HG03439 (cell line): ENCODE measurements around the gene CATSPERE.
"Not testable (repeated sequence)": the region's sequence is repeated elsewhere in the genome, so short reads cannot be mapped to it uniquely, and the experiment has no call there.

ENCODE experiments used
- ATAC-seq: cut with Tn5 transposase; IDR thresholded peaks from one replicate; pipeline ENCODE4 v1.9.1; 2021; ENCODE audit warnings: mild to moderate bottlenecking, moderate library complexity; ENCODE audit not compliant: unreplicated experiment

Gene CATSPERE

GRCh38 chr1:244660595-244660994 is 199.5 kb downstream of the CATSPERE start:
- no peak for ATAC-seq

GRCh38 chr1:244661569-244662312 is 200.7 kb downstream of the CATSPERE start:
- not testable (repeated sequence) for ATAC-seq

GRCh38 chr1:244662599-244662998 is 201.5 kb downstream of the CATSPERE start:
- ATAC-seq = no peak

GRCh38 chr1:244664353-244664752 is 203.3 kb downstream of the CATSPERE start:
- ATAC-seq = no peak

- ATAC-seq = peak; percentile 69
These were observed 204.7 kb downstream of the CATSPERE start for GRCh38 chr1:244665771-244666217.

- ATAC-seq = not testable (repeated sequence)
These were observed 205.8 kb downstream of the CATSPERE start for GRCh38 chr1:244666672-244667418.

GRCh38 chr1:244667797-244668196 is 206.7 kb downstream of the CATSPERE start:
- no peak for ATAC-seq

- no peak for ATAC-seq
These were observed 212.0 kb downstream of the CATSPERE start for GRCh38 chr1:244672946-244673682.

- ATAC-seq = no peak
These were observed 213.4 kb downstream of the CATSPERE start for GRCh38 chr1:244674446-244674845.

- ATAC-seq = no peak
These were observed 214.1 kb downstream of the CATSPERE start for GRCh38 chr1:244675167-244675566.

- no peak for ATAC-seq
These were observed 217.6 kb downstream of the CATSPERE start for GRCh38 chr1:244678697-244679096.

- no peak for ATAC-seq
These were observed 219.6 kb downstream of the CATSPERE start for GRCh38 chr1:244680667-244681066.

- not testable (repeated sequence) for ATAC-seq
These were observed 221.0 kb downstream of the CATSPERE start for GRCh38 chr1:244682087-244682486.
